ENCODE measurements around the gene STAG2.
"Not testable (repeated sequence)": the region's sequence is repeated elsewhere in the genome, so short reads cannot be mapped to it uniquely, and the experiment has no call there.

STAG2 gene

GRCh38 chrX:123927845-123928244, 33.7 kb upstream of the STAG2 start:
- no peak for DNase-seq (ENCODE audit: low read depth)
- no peak overlapping the region for H3K4me3 ChIP-seq (ENCODE audit: low read depth, low read length)
- in situ Hi-C loops (cut with HindIII; ENCODE audit: low sequenced_read_pairs): no loop called here
- TF ChIP-seq CTCF (IDR thresholded peaks at IDR 0.05; ENCODE audit: low read depth, low read length, missing control alignments): no peak

- H3K4me3 ChIP-seq (ENCODE audit: low read depth, low read length); in situ Hi-C loops (cut with HindIII; ENCODE audit: low sequenced_read_pairs); DNase-seq (ENCODE audit: low read depth): not testable (repeated sequence)
These were observed 29.5 kb upstream of the STAG2 start for GRCh38 chrX:123932055-123932454.

GRCh38 chrX:123943074-123943473, 18.4 kb upstream of the STAG2 start:
- in situ Hi-C loops (cut with HindIII; ENCODE audit: low sequenced_read_pairs): no loop called here
- no peak overlapping the region for H3K4me3 ChIP-seq (ENCODE audit: low read depth, low read length)
- DNase-seq (ENCODE audit: low read depth): no peak
- TF ChIP-seq CTCF (IDR thresholded peaks at IDR 0.05; ENCODE audit: low read depth, low read length, missing control alignments): no peak

- no peak for TF ChIP-seq CTCF (IDR thresholded peaks at IDR 0.05; ENCODE audit: low read depth, low read length, missing control alignments)
- no peak for DNase-seq (ENCODE audit: low read depth)
- in situ Hi-C loops (cut with HindIII; ENCODE audit: low sequenced_read_pairs): no loop called here
- H3K4me3 ChIP-seq (ENCODE audit: low read depth, low read length): no peak overlapping the region
These were observed 18.0 kb upstream of the STAG2 start for GRCh38 chrX:123943488-123943887.

GRCh38 chrX:123949846-123950245, 11.7 kb upstream of the STAG2 start:
- in situ Hi-C loops (cut with HindIII; ENCODE audit: low sequenced_read_pairs): no loop called here
- no peak overlapping the region for H3K4me3 ChIP-seq (ENCODE audit: low read depth, low read length)
- no peak for DNase-seq (ENCODE audit: low read depth)
- TF ChIP-seq CTCF (IDR thresholded peaks at IDR 0.05; ENCODE audit: low read depth, low read length, missing control alignments): no peak

- in situ Hi-C loops (cut with HindIII; ENCODE audit: low sequenced_read_pairs): no loop called here
- H3K4me3 ChIP-seq (ENCODE audit: low read depth, low read length): peak overlapping the region; percentile 44
- no peak for TF ChIP-seq CTCF (IDR thresholded peaks at IDR 0.05; ENCODE audit: low read depth, low read length, missing control alignments)
- DNase-seq (ENCODE audit: low read depth): no peak
These were observed 2.0 kb upstream of the STAG2 start for GRCh38 chrX:123959281-123960063.

GRCh38 chrX:123960956-123961267, 594 bp upstream of the STAG2 start:
- in situ Hi-C loops (cut with HindIII; ENCODE audit: low sequenced_read_pairs): no loop called here
- peak overlapping the region; percentile 80 for H3K4me3 ChIP-seq (ENCODE audit: low read depth, low read length)
- TF ChIP-seq CTCF (IDR thresholded peaks at IDR 0.05; ENCODE audit: low read depth, low read length, missing control alignments): no peak
- DNase-seq (ENCODE audit: low read depth): no peak

All from astrocyte of the cerebellum (primary cell).